Peyer's patch (tissue), 4 donors: ENCODE results near the gene TMPRSS11F.

ENCODE experiments used
- POLR2A ChIP-seq, 2 donors: fragments of 450-650 bp; IDR thresholded peaks; one replicate each; pipeline ENCODE4 v1.5.1; 2017; ENCODE audit warnings: antibody characterized with exemption in 2 of 2, mild to moderate bottlenecking in 2 of 2, moderate library complexity in 2 of 2
- TF ChIP-seq, protein P1 (sequence below), 6 experiments: fragments of 450-650 bp in 4 of 6; fragments of 200-600 bp in 2 of 6; sonication (generic) in 1 of 6; IDR thresholded peaks; one replicate each; pipeline ENCODE4 v1.5.1; 2017 to 2019; ENCODE audit warnings: antibody characterized with exemption in 6 of 6, mild to moderate bottlenecking in 3 of 6, moderate library complexity in 1 of 6

- TF ChIP-seq, protein P1, sequence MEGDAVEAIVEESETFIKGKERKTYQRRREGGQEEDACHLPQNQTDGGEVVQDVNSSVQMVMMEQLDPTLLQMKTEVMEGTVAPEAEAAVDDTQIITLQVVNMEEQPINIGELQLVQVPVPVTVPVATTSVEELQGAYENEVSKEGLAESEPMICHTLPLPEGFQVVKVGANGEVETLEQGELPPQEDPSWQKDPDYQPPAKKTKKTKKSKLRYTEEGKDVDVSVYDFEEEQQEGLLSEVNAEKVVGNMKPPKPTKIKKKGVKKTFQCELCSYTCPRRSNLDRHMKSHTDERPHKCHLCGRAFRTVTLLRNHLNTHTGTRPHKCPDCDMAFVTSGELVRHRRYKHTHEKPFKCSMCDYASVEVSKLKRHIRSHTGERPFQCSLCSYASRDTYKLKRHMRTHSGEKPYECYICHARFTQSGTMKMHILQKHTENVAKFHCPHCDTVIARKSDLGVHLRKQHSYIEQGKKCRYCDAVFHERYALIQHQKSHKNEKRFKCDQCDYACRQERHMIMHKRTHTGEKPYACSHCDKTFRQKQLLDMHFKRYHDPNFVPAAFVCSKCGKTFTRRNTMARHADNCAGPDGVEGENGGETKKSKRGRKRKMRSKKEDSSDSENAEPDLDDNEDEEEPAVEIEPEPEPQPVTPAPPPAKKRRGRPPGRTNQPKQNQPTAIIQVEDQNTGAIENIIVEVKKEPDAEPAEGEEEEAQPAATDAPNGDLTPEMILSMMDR (IDR thresholded peaks at IDR 0.05) = no peak
- TF ChIP-seq POLR2A (IDR thresholded peaks at IDR 0.05) = no peak
These were observed 5.4 kb downstream of the TMPRSS11F start for GRCh38 chr4:68124262-68124661.
